Measurements from ENCODE around the gene CENPF. TPM values are rescaled to one million over a fixed set of nuclear protein-coding genes. Genes with fewer than 3 reads are reported as not detected.

Gene CENPF
- total RNA-seq, 4 donors from 2014 or later = 13.8 to 26.3 (median 18.8) TPM

- H3K9me3 ChIP-seq = no peaks in the 10 kb centered on the region
- H3K4me1 ChIP-seq = no peaks in the 10 kb centered on the region
- no peak overlapping the region for H3K27ac ChIP-seq
- no peaks in the 10 kb centered on the region for H3K27me3 ChIP-seq
- 33 to 41% methylated on average over 3 of the region's 3 CpGs for WGBS, 2 donors
- H3K4me3 ChIP-seq = no peak overlapping the region
- no peak for DNase-seq
- TF ChIP-seq POLR2A (IDR thresholded peaks at IDR 0.05) (no peak), CTCF (IDR thresholded peaks at IDR 0.05) (no peak)
- intact Hi-C loops (cut with DNase I) = no loop called here
- H3K36me3 ChIP-seq = no peaks in the 10 kb centered on the region
Measured at GRCh38 chr1:214685906-214686305, 82.9 kb downstream of the CENPF start.

DNA sequence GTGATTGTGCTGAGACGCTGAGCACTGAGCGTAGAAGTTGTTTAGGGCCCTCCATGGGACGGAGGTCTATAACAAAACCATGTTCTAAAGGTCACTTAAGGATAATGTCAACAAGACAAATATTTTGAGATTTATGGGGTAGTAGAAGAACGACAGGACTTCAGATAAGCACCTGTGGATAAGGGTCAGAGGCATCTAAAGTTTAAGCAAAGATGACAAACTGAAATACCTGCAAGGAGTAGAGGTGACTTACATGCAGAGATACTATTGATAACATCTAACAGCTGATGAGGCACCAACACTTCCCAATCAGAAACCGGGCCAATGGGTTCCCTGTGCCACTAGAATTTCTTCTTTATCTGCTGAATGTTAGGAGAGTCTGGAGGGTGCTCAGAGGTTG, 83.5 kb downstream of the CENPF start:
- no peaks in the 10 kb centered on the region for H3K27me3 ChIP-seq
- H3K4me1 ChIP-seq = no peaks in the 10 kb centered on the region
- no peak overlapping the region for H3K4me3 ChIP-seq
- H3K27ac ChIP-seq = no peak overlapping the region
- no peaks in the 10 kb centered on the region for H3K9me3 ChIP-seq
- DNase-seq = no peak
- intact Hi-C loops (cut with DNase I) = no loop called here
- H3K36me3 ChIP-seq = no peaks in the 10 kb centered on the region
- 55 to 65% methylated on average over 5 of the region's 5 CpGs for WGBS, 2 donors
- TF ChIP-seq CTCF (IDR thresholded peaks at IDR 0.05) = no peak
- no peak for TF ChIP-seq POLR2A (IDR thresholded peaks at IDR 0.05)

- Histone ChIP-seq H3K27ac (no peak overlapping the region), H3K4me1 (no peaks in the 10 kb centered on the region), H3K9me3 (no peaks in the 10 kb centered on the region), H3K36me3 (no peaks in the 10 kb centered on the region), H3K27me3 (no peaks in the 10 kb centered on the region), H3K4me3 (no peak overlapping the region)
- intact Hi-C loops (cut with DNase I) = no loop called here
- 49 to 63% methylated on average over 2 to 3 of the region's 3 CpGs for WGBS, 2 donors
- TF ChIP-seq POLR2A (IDR thresholded peaks at IDR 0.05) (no peak), CTCF (IDR thresholded peaks at IDR 0.05) (no peak)
- DNase-seq = no peak
Measured at GRCh38 chr1:214688891-214689290, 85.9 kb downstream of the CENPF start.

DNA sequence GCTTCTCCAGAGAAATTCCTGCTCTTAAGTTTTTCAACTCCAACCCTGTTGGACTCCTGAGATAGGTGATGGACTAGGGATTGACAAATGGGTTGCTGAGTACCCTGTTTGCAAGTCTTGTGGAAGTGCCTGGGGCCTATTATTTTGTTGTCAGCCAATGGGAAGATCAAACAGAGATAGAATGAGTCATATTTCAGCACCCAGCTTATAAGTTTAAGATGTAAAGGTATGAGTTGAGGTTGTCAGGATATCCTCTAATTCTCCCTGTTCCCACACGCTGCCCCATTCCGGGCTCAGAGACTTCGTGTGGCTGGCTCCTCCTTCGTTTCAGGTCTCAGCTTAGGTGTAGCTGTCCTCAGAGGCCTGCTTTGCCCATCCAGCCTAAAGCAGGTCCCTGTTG, 91.8 kb downstream of the CENPF start:
- TF ChIP-seq POLR2A (IDR thresholded peaks at IDR 0.05) = no peak
- TF ChIP-seq CTCF (IDR thresholded peaks at IDR 0.05) = no peak
- no peaks in the 10 kb centered on the region for H3K4me1 ChIP-seq
- intact Hi-C loops (cut with DNase I) = no loop called here
- H3K27ac ChIP-seq = no peak overlapping the region
- H3K4me3 ChIP-seq = no peak overlapping the region
- no peaks in the 10 kb centered on the region for H3K27me3 ChIP-seq
- H3K36me3 ChIP-seq = no peaks in the 10 kb centered on the region
- no peaks in the 10 kb centered on the region for H3K9me3 ChIP-seq
- WGBS, 2 donors = 55 to 64% methylated on average over 4 of the region's 4 CpGs
- DNase-seq = no peak

DNA sequence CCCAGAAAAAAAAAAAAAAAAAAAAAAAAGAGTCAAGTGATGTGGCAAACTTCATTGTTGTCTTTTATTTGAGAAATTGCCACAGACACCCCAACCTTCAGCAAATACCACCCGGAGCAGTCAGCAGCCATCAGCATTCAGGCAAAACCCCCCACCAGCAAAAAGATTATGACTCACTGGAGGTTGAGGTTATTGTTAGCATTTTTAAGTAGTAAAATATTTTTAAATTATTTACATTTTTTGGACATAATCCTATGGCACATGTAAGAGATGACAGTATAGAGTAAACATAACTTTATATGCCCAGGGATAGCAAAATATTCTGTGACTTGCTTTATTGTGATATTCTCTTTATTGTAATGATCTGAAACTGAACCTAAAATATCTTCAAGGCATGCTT, 95.6 kb downstream of the CENPF start:
- Histone ChIP-seq H3K4me3 (no peak overlapping the region), H3K36me3 (no peaks in the 10 kb centered on the region), H3K4me1 (no peaks in the 10 kb centered on the region), H3K9me3 (no peaks in the 10 kb centered on the region), H3K27me3 (no peaks in the 10 kb centered on the region), H3K27ac (no peak overlapping the region)
- TF ChIP-seq POLR2A (IDR thresholded peaks at IDR 0.05) = no peak
- no peak for TF ChIP-seq CTCF (IDR thresholded peaks at IDR 0.05)
- 62 to 88% methylated on average over 1 of the region's 1 CpG for WGBS, 2 donors
- DNase-seq = no peak
- intact Hi-C loops (cut with DNase I) = no loop called here

Data from esophagus squamous epithelium (tissue), 5 donors.